Femur (tissue), 1 donor: ENCODE measurements around the gene EXT2.

Source experiments
- DNase-seq: peaks from one replicate; pipeline ENCODE4 v3.0.0-alpha.2; 2017

Gene EXT2

DNA sequence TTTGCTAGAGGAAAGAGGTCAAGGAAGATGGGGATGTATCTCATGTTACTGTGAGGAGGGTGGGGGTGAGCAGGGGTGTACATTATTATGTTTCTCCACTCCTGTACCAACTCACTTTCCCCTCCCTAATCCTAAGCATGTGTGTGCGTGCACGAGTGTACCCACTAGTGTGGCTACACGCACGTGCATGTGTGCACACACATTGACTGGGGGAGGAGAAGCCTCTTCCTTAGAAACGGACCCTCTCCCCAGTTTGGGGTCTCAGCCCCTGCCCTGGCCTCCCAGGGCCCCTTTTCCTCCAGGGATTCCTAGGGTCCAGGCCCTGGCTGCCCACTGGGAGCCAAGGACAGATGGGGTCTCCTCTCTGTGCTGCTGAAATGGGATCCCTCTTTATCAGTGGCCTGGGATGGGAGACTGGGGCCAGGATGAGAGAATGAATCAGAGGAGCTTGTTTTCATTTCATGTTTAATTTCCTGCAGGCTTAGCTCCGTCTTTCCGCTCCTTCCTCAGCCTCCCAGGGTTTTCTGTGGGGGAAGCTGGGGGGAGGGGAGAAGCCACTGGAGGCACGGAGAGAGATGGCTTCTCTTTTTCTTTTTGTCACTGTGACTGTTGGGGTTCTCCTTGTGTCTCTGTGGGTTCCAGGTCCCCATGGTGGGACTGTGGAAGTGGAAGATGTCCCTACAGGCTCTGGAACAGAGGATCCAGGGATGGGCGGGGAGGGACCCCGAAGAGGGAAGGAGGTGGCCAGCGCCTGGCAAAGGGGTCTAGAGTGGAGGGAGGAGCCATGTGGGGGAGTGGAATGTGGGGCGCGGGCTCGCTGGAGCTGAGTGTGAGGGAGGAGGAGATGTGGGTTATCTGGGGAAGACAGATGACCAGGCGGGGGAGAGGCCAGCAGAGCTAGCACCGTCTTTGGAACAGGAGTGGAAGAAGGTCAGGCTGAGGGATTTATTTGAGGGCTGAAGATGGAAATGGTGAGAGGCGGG, 174.2 kb downstream of the EXT2 start:
- DNase-seq: no peak

DNA sequence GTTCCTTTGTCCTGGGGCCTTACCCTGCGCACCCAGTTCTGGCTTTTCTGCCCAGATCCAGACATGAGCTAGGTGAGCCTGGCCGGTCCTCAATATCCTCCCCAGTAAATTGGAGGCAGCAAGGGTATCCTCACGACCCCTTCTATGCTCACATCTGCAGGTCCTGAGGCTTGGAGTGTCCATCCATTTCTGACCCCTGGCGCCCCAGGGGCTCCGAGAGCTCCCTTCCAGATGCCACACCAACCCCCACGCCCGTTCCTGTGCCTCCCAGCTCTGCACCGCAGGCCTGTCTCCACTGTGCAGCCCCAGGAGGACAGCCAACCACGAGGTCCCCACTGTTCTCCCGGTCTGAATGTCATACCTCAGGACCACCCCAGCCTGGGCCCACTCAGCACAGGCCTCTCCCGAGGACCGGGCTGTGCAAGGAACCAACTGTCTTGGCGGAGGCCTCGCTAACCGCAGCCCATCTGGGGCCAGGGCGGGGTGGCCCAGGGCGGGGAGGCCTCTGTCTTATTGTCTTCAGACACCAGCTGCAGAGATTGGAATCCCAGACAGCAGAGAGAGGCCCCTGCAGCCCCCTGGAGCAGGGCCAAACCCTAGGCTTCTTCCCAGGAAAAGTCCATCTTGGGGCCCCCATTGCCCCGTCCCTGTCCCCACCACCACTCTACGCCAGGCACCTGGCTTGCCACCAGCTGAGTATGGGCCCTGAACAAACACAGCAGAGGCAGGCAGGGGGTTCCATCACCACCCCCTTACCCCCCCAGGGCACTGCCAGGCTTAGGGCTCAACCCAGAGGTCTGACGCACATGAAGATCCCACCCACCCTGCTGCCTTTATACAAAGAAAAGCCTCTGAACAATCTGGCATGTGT, 175.2 kb downstream of the EXT2 start:
- peak; percentile 52 for DNase-seq

DNA sequence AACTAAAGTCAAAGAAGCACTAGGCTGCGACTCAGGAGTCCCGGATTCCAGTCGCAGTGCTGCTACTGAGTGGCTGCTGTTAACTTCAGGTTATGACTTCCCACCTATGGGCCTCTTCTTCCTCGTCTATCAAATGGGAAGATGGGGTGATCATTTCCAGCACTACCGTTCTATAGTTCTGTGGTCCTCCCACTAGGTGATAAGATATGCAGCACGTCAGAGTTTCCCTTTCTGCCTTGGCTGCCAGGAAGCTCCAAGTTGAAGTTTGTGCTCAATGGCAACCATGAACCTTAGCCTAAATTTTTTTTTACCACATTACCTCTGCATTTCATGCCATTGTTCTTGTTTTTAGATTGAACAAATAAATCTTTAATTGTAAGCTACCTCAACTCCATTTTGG, 175.8 kb downstream of the EXT2 start:
- DNase-seq: no peak

DNA sequence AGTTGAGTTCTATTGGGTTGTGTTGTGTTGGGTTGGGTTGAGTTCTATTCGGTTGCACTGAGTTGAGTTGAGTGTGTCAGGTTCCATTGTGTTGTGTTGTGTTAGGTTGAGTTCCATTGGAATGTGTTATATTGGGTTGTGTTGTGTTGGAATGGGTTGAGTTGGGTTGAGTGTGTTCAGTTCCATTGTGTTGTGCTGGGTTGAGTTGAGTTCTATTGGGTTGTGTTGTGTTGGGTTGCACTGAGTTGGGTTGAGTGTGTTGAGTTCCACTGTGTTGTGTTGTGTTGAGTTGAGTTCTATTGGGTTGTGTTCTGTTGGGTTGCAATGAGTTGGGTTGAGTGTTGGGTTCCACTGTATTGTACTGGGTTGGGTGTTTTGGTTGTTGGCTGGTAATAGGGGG, 178.9 kb downstream of the EXT2 start:
- no peak for DNase-seq

DNA sequence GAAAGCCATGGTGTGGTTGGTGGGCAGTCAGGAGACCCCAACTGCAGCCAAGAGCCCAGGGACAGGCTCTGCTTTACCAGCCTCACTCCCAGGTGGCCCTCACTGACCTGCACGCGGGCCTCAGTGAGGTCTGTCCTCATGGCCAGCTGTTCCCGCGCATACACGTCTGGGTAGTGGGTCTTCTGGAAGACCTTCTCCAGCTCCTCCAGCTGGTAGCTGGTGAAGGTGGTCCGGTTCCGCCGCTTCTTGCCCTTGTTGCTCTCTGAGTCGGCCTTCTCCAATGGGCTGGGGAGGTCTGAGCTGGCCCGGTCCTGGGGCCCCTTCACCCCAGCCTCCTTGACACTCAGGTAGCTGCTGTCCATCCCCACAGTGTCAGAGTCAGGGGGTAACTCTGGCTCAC, 179.8 kb downstream of the EXT2 start:
- DNase-seq: no peak

DNA sequence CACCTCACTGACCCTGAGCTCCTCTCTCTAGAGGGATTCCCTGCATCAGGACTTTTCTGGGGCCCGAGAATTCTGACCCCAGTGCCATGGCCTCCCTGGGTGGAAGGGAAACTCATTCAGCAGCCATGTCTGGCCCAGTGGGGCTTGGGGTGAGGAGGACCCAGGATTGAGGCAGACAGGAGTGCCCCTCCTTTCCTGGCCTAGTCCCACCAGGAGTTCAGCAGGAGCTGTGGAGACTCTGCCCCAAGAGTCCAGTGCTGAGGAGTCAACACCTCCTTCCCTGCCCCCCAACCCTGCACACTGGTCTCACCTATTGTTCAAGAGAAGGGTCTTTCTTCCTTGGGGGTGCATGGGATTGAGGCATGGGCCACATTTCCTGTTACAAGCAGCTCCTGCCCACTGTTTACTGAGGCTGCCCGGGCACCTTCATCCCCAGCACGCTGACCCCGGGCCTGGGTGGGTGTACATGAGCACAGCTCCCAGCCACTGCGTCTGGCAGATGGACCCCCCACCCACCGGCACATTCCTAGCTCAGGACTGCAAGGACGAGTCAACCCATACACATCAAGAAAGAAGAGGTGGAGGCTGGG, 180.6 kb downstream of the EXT2 start:
- DNase-seq: no peak

DNA sequence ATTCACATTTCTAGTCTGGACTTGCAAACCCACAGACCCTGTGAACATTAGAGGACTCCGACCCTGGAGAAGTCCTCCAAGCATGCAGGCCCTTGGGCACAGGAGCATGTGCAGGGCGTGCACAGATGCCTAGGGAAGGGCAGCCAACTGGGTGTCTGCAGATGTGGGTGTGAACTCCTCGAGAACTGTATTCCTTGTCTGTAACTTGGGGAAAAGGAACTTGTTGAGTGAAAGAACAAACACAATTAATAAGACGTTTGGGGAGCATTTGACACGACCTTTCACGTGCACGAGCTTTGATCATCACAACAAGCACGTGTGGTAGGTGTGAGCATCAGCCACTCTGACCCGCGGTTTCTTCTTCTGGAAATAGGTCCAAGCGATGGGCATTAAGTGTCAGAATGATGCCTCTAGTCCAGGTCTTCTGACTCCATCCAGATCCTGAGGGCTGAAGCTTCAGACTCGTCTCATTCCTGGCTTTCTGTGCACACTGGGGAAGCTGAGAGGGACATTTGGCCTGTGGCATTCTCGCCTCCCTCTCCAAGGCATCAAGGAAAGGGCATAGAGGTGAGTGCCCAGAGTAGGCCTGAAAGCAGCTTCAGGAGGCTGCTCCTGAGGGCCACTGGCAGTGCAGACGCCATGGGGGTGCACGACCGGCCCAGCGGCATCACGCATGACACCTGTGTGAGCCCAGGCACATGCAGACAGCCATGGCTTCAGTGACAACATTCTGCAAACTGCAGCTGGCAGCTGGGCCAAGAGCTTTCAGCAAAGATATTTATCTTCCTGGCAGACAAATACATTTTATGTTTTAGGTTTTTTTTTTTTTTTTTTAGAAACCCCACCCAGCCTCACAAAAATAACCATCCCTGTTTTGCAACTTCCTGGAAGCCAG, 182.0 kb downstream of the EXT2 start:
- DNase-seq: no peak

DNA sequence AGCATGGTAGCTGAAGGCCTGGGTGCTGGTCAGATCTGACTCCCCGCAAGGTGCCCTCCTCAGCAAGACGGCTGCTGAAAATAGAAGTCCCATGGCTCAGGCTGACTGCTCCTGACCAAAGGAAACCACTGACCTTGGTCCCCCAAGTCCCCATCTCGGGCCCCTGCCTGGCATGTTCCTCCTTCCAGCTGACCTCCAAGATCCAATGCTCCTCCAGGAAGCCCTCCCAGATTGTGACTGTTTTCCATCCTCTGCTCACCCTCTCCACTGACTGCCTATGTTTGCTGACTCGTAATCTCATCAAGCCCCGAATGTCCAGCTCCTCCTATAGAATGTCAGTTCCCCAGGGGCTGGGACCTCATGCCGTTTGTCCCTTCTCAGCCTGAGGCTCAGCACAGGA, 184.0 kb downstream of the EXT2 start:
- DNase-seq: no peak

DNA sequence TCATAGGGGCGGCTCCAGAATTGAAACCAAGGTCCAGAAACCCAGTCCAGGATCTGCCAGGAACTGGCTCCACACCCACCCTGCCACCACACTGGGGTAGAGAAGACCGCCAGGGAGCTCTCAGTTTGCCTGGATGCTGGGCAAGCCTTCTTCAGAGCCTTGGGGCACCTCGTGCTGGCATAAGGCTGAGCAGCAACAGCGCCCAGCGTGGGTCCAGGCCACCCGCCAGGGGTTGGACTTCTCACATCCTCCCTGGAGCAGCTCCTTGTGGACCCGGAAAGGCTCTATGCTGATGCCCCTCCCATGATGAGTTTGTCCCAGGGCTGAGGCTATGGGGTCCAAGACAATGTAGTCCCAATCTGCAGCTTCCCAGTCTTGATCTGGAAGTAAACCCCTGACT, 184.8 kb downstream of the EXT2 start:
- DNase-seq: no peak

DNA sequence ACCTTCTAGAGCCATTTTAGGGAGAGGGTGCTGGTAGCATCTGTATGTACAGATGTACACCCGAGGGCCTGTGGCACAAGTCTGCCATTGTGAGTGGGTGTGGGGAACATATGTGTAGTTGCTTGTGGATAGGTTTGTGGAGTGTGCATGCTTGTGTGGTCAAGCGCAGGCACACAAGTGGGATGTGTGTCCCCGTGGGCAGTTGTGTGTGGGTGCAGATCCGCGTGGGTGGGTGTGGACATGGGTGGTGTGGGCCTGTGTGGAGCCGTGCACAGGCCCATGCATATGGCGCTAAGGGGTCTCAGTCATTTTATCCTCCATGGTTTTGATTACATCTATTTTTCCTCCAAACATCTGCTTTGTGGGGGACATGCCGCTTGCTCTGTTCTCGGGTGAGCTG, 185.7 kb downstream of the EXT2 start:
- DNase-seq: no peak

DNA sequence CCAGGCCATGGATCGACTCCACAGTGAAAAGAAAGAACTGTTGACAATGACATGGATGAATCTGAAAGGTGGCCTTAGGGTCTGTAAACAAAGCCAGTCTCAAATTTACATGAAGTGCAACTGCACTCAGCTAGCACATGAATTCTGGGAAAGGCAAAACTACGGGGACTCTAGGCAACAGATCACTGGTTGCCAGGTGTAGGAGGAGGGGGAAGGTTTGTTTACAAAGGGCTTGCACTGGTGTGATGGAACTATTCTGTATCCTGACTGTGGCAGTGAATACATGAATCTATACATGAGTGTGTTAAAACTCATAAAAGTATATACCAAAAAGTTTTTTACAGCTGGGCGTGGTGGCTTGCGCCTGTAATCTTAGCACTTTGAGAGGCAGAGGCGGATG, 187.1 kb downstream of the EXT2 start:
- DNase-seq: no peak

DNA sequence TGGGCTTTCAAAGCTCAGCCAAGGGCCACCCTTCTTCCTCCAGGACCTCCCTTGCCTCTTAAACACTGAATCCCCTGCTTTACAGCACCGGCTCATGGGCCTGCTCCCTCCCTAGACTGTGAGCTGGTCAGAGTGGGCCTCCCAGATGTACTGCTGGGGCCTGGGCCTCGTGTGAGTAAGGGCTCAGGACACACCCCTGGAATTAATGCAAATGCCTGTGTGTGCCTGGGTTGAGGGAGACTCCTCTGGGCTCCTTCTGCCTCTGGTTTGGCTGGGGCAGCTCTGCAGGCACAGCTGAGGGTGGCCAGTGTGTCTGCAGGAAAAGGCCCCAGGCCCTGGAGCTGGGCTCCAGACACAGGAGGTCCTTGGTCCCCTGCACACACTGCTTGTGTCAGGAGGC, 190.3 kb downstream of the EXT2 start:
- DNase-seq: no peak

DNA sequence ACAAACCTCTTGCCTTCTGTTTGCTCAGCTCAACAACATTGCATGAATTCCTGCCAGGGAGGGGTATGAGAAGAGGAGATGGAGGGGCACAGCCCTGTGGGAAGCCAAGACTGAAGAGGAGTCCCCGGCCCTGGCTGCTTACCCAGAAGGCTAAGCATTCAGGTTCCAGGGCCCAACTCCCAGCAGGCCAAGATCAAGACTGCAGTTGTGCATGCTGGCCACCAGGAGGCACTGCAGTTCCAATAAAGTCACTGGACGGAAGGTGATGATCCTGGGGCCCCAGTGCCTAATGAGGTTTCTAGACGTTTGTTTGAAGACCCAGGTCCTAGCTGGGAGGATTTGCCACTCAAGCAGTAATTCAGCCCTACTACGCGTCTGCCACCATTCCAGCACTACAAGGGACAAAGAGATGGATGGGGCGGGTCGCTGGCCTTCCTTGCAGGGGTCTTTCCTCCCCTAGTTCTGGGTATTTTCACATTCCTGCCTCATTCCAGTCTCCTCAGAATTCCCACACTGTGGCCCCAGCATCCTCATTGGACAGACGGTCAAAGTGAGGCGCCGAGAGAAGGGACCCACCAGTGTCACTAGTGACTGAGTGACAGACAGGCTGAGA, 190.9 kb downstream of the EXT2 start:
- DNase-seq: peak; percentile 62

DNA sequence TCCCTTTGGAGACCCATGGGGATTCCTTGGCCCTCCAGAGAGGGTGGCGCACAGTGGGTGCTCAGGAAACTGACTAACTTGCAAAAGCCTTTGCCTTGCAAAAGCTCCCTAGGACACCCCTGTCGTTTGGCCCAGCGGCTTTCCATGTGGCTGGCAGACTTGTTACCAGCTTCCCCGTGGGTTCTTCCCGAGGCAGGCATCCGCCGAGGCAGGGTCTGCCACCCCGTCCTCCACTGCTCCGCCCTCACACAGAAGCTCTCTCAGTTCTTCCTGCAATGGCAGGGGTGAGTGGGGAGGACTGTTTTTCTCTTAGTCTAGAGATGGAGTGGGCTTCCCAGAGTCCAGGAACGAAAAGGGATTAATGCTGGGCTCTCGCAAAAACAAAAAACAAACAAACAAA, 191.4 kb downstream of the EXT2 start:
- DNase-seq: no peak

DNA sequence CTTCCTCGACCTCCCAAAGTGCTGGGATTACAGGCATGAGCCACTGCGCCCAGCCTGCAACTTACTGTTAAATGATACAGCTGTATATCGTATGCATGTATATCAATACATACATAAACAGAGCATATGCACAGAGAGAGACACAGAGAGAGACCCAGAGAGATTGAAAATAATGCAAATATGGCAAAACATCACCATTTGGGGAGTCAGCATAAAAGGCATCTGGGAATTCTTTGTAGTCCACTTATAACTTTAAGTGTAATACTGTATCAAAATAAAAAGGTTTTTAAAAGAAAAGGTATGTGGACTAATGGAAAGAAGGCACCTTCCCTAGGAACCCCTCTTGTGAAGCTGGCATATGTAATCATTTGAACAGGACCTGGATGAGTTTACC, 192.7 kb downstream of the EXT2 start:
- no peak for DNase-seq

DNA sequence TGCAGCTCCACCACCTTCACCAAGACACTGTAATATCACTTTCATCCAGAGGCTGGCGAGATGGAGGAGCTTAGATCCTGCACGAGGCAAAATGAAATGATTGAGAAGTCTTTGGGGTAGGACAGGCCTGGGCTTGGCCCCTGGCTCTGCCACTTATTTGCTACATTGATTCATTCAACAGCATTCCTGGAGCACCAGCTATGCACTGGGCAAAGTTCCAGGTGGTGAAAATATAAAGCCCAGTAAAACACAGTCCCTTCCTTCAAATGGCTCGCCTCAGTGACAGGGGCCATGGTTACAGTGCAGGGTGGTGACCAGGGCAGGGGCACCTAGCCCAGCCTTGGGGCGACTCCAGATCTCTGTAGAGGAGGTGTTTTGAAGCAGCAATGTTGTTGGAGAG, 194.7 kb downstream of the EXT2 start:
- DNase-seq: no peak
